HepG2 (cell line): ENCODE results near the gene SNX21. TPM values are rescaled to one million over a fixed set of nuclear protein-coding genes. Genes with fewer than 3 reads are reported as not detected.

Experiments used
- CEBPB ChIP-seq: IDR thresholded peaks from 2 replicates; pipeline ENCODE4 v1.6.1; 2011; ENCODE audit warnings: low read depth, low read length, improper control_type of control experiment, borderline replicate concordance
- ELF1 ChIP-seq: sonication (generic); formaldehyde crosslinking; IDR thresholded peaks from 2 replicates; pipeline ENCODE4 v1.4.0; 2020; ENCODE audit warnings: missing genetic modification reagents
- ETV6 ChIP-seq: sonication (generic); formaldehyde crosslinking; conservative IDR thresholded peaks from 2 replicates; pipeline ENCODE4 v1.4.0; 2020; ENCODE audit warnings: missing genetic modification reagents
- HOXA3 ChIP-seq: sonication (generic); formaldehyde crosslinking; IDR thresholded peaks from 2 replicates; pipeline ENCODE4 v1.5.0; 2020; ENCODE audit warnings: missing genetic modification reagents
- KDM3A ChIP-seq: IDR thresholded peaks from 2 replicates; pipeline ENCODE4 v1.6.1; 2018; ENCODE audit warnings: low read depth, missing compliant biosample characterization
- KDM5A ChIP-seq: fragments of 200-600 bp; sonication (generic); IDR thresholded peaks from 2 replicates; pipeline ENCODE4 v1.7.0; 2018; ENCODE audit warnings: antibody characterized with exemption, mild to moderate bottlenecking, low read length, borderline replicate concordance
- LCORL ChIP-seq, 2 experiments: fragments of 450-650 bp in 1 of 2; sonication (generic) in 1 of 2; formaldehyde crosslinking in 1 of 2; IDR thresholded peaks; 2 replicates each; pipeline versions ENCODE4 v1.5.0 to v1.6.1; 2017 to 2020; ENCODE audit warnings: antibody characterized with exemption in 1 of 2, missing genetic modification reagents in 1 of 2
- MTF2 ChIP-seq: sonication (generic); formaldehyde crosslinking; IDR thresholded peaks from 2 replicates; pipeline ENCODE4 v1.5.0; 2020; ENCODE audit warnings: missing genetic modification reagents, borderline replicate concordance
- NFYB ChIP-seq: sonication (generic); formaldehyde crosslinking; IDR thresholded peaks from 2 replicates; pipeline ENCODE4 v1.4.0; 2020; ENCODE audit warnings: missing genetic modification reagents
- REXO4 ChIP-seq: sonication (generic); formaldehyde crosslinking; IDR thresholded peaks from 2 replicates; pipeline ENCODE4 v1.8.0; 2022; ENCODE audit warnings: missing genetic modification reagents, mild to moderate bottlenecking, borderline replicate concordance
- RFX5 ChIP-seq: IDR thresholded peaks from 2 replicates; pipeline ENCODE4 v1.6.1; 2011; ENCODE audit warnings: low read depth, low read length, improper control_type of control experiment
- ZNF564 ChIP-seq: sonication (generic); formaldehyde crosslinking; IDR thresholded peaks from 2 replicates; pipeline ENCODE4 v1.8.1; 2023; ENCODE audit warnings: mild to moderate bottlenecking, missing genetic modification reagents
- ZNF605 ChIP-seq: sonication (generic); formaldehyde crosslinking; IDR thresholded peaks from 2 replicates; pipeline ENCODE4 v1.8.0; 2022; ENCODE audit warnings: mild to moderate bottlenecking, missing genetic modification reagents
- ZNF766 ChIP-seq: sonication (generic); formaldehyde crosslinking; IDR thresholded peaks from 2 replicates; pipeline ENCODE4 v1.5.0; 2020; ENCODE audit warnings: missing genetic modification reagents, borderline replicate concordance
- ZNF850 ChIP-seq: sonication (generic); formaldehyde crosslinking; conservative IDR thresholded peaks from 2 replicates; pipeline ENCODE4 v1.9.0; 2021; ENCODE audit warnings: mild to moderate bottlenecking, missing genetic modification reagents
- ZSCAN12 ChIP-seq: sonication (generic); formaldehyde crosslinking; IDR thresholded peaks from 2 replicates; pipeline ENCODE4 v1.9.0; 2021; ENCODE audit warnings: mild to moderate bottlenecking, missing genetic modification reagents
- polyA plus RNA-seq, 8 experiments: library from polyadenylated mRNA; depleted of rRNA in 3 of 8; stranded (reverse) in 7 of 8; unstranded in 1 of 8; fragments of >200 nt; fragmentation: Illumina TruSeq in 4 of 8; extraction: Trizol in 4 of 8; gene quantifications; 2 replicates each; pipeline versions ENCODE4 v1.2.1 to v1.2.3, GENCODE V29; 2011 to 2016; ENCODE audit warnings: low read depth in 4 of 8, missing spikeins in 1 of 8, mixed read lengths in 1 of 8; ENCODE audit not compliant: insufficient read depth in 1 of 8
- total RNA-seq, 5 experiments: library from RNA; depleted of rRNA; stranded (reverse); fragments of >200 nt; fragmentation: Illumina TruSeq; extraction: Trizol; gene quantifications; 2 replicates each; pipeline ENCODE4 v1.2.3, GENCODE V29; 2016; ENCODE audit warnings: low read depth in 1 of 5
- TF ChIP-seq, protein P1 (sequence below): sonication (generic); formaldehyde crosslinking; IDR thresholded peaks from 2 replicates; pipeline ENCODE4 v1.4.0; 2020; ENCODE audit warnings: missing genetic modification reagents
- TF ChIP-seq, protein P2 (sequence below): sonication (generic); formaldehyde crosslinking; IDR thresholded peaks from 2 replicates; pipeline ENCODE4 v1.5.0; 2020; ENCODE audit warnings: missing genetic modification reagents
- TF ChIP-seq, protein P3 (sequence below): sonication (generic); formaldehyde crosslinking; IDR thresholded peaks from 2 replicates; pipeline ENCODE4 v1.8.0; 2022; ENCODE audit warnings: missing genetic modification reagents, low read depth, mild to moderate bottlenecking, borderline replicate concordance
- TF ChIP-seq, protein P4 (sequence below): sonication (generic); formaldehyde crosslinking; IDR thresholded peaks from 2 replicates; pipeline ENCODE4 v1.5.1; 2020; ENCODE audit warnings: mild to moderate bottlenecking, missing genetic modification reagents, moderate library complexity
- TF ChIP-seq, protein P5 (sequence below): sonication (generic); formaldehyde crosslinking; IDR thresholded peaks from 2 replicates; pipeline ENCODE4 v1.9.0; 2021; ENCODE audit warnings: missing genetic modification reagents, borderline replicate concordance

Gene SNX21
- total and polyA plus RNA-seq, 2 of the 13 experiments (the other 11 are each of a cell fraction or from before 2014, with no cell fraction given): 7.7 to 12.8 TPM

DNA sequence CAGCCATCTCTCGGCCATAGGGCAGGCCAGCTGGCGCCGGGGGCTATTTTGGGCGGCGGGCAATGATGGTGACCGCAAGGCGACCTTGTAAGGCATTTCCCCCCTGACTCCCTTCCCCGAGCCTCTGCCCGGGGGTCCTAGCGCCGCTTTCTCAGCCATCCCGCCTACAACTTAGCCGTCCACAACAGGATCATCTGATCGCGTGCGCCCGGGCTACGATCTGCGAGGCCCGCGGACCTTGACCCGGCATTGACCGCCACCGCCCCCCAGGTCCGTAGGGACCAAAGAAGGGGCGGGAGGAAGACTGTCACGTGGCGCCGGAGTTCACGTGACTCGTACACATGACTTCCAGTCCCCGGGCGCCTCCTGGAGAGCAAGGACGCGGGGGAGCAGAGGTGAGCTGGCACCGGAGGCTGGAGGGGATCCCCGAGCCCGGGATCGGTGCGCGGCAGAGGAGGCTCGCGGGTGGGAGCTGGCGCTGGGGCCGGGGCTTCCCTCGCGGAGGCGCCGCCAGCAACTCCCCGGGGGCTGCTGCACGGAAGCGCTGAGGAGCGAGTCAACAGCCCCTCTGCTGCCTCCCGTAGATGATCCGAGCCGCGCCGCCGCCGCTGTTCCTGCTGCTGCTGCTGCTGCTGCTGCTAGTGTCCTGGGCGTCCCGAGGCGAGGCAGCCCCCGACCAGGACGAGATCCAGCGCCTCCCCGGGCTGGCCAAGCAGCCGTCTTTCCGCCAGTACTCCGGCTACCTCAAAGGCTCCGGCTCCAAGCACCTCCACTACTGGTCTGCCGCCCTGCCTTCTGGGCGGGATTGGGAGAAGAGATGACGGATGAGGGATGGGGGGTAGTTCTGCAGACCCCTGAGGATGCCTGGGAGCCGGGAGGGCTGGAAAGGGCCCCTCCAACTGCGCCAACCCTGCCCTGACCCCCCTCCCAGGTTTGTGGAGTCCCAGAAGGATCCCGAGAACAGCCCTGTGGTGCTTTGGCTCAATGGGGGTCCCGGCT, 57.7 kb downstream of the SNX21 start, which contains the start of the genes CTSA and NEURL2 (continued):
- TF ChIP-seq, protein P1, sequence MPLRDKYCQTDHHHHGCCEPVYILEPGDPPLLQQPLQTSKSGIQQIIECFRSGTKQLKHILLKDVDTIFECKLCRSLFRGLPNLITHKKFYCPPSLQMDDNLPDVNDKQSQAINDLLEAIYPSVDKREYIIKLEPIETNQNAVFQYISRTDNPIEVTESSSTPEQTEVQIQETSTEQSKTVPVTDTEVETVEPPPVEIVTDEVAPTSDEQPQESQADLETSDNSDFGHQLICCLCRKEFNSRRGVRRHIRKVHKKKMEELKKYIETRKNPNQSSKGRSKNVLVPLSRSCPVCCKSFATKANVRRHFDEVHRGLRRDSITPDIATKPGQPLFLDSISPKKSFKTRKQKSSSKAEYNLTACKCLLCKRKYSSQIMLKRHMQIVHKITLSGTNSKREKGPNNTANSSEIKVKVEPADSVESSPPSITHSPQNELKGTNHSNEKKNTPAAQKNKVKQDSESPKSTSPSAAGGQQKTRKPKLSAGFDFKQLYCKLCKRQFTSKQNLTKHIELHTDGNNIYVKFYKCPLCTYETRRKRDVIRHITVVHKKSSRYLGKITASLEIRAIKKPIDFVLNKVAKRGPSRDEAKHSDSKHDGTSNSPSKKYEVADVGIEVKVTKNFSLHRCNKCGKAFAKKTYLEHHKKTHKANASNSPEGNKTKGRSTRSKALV (CRISPR knock-in tag): peak; percentile 93; the same call in 1 of the 2 replicates
- TF ChIP-seq ELF1 (CRISPR knock-in tag): peak; percentile 90
- TF ChIP-seq KDM5A: peak; percentile 100
- peak; percentile 98 for TF ChIP-seq ZNF564
- TF ChIP-seq KDM3A (CRISPR knock-in tag): peak; percentile 100
- TF ChIP-seq, protein P2, sequence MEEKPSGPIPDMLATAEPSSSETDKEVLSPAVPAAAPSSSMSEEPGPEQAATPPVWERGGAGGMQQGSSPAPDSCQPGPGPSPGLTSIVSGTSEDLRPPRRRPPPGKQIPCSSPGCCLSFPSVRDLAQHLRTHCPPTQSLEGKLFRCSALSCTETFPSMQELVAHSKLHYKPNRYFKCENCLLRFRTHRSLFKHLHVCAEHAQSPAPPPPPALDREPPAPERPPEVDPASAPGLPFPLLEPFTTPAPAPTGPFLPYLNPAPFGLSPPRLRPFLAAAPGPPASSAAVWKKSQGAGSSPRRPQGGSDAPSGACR: peak; percentile 100
- peak; percentile 52; the same call in 1 of the 2 replicates for TF ChIP-seq NFYB
- peak; percentile 98 for TF ChIP-seq HOXA3
- TF ChIP-seq ZNF850: 0 out of 2 replicates have a peak, but pooled peaks have one; percentile 5
- TF ChIP-seq LCORL (IDR thresholded peaks at IDR 0.05): peak; percentile 36; the same call in 1 of the 2 replicates
- peak; percentile 98 for TF ChIP-seq LCORL (CRISPR knock-in tag; IDR thresholded peaks at IDR 0.05)
- TF ChIP-seq CEBPB: no peak
- peak; percentile 99 for TF ChIP-seq ZNF766 (CRISPR knock-in tag)
- peak; percentile 93 for TF ChIP-seq ZSCAN12
- peak; percentile 52; the same call in 1 of the 2 replicates for TF ChIP-seq REXO4 (CRISPR knock-in tag)
- TF ChIP-seq, protein P3, sequence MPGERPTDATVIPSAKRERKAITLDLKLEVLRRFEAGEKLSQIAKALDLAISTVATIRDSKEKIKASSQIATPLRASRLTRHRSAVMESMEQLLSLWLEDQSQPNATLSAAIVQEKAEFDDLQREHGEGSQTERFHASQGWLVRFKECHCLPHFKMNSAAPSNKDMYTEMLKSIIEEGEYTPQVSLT (CRISPR knock-in tag): peak; percentile 89; the same call in 1 of the 2 replicates
- TF ChIP-seq RFX5: no peak
- TF ChIP-seq ETV6 (CRISPR knock-in tag): peak; percentile 97
- TF ChIP-seq MTF2 (CRISPR knock-in tag): no peak; the same call in 1 of the 2 replicates
- TF ChIP-seq, protein P4, sequence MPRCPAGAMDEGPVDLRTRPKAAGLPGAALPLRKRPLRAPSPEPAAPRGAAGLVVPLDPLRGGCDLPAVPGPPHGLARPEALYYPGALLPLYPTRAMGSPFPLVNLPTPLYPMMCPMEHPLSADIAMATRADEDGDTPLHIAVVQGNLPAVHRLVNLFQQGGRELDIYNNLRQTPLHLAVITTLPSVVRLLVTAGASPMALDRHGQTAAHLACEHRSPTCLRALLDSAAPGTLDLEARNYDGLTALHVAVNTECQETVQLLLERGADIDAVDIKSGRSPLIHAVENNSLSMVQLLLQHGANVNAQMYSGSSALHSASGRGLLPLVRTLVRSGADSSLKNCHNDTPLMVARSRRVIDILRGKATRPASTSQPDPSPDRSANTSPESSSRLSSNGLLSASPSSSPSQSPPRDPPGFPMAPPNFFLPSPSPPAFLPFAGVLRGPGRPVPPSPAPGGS (CRISPR knock-in tag): peak; percentile 99
- TF ChIP-seq, protein P5, sequence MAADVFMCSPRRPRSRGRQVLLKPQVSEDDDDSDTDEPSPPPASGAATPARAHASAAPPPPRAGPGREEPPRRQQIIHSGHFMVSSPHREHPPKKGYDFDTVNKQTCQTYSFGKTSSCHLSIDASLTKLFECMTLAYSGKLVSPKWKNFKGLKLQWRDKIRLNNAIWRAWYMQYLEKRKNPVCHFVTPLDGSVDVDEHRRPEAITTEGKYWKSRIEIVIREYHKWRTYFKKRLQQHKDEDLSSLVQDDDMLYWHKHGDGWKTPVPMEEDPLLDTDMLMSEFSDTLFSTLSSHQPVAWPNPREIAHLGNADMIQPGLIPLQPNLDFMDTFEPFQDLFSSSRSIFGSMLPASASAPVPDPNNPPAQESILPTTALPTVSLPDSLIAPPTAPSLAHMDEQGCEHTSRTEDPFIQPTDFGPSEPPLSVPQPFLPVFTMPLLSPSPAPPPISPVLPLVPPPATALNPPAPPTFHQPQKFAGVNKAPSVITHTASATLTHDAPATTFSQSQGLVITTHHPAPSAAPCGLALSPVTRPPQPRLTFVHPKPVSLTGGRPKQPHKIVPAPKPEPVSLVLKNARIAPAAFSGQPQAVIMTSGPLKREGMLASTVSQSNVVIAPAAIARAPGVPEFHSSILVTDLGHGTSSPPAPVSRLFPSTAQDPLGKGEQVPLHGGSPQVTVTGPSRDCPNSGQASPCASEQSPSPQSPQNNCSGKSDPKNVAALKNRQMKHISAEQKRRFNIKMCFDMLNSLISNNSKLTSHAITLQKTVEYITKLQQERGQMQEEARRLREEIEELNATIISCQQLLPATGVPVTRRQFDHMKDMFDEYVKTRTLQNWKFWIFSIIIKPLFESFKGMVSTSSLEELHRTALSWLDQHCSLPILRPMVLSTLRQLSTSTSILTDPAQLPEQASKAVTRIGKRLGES: peak; percentile 92
- peak; percentile 100 for TF ChIP-seq ZNF605 (CRISPR knock-in tag)
